ENCODE results near the gene MANEA.
"Not testable (repeated sequence)": the region's sequence is repeated elsewhere in the genome, so short reads cannot be mapped to it uniquely, and the experiment has no call there.

The MANEA gene

DNA sequence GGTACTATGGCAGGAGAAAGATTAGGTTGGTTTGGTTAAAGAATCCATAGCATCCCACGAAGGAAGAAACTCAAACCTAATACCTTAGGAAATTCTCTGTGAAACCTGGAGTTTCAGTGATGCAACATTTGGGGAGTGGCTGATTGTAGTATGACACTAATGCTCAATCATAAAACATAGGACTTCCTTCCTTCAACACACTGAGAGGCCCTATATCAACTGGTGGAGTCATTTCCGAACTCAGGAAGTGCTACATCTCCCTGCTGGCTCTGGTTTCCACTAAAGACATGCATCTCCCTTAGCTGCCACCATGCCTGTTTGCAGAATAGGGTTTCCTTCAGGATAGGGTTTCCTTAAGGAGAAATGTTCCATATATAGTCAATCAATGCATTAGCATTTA is 5.2 kb upstream of the MANEA start:
- TF ChIP-seq, protein P1, sequence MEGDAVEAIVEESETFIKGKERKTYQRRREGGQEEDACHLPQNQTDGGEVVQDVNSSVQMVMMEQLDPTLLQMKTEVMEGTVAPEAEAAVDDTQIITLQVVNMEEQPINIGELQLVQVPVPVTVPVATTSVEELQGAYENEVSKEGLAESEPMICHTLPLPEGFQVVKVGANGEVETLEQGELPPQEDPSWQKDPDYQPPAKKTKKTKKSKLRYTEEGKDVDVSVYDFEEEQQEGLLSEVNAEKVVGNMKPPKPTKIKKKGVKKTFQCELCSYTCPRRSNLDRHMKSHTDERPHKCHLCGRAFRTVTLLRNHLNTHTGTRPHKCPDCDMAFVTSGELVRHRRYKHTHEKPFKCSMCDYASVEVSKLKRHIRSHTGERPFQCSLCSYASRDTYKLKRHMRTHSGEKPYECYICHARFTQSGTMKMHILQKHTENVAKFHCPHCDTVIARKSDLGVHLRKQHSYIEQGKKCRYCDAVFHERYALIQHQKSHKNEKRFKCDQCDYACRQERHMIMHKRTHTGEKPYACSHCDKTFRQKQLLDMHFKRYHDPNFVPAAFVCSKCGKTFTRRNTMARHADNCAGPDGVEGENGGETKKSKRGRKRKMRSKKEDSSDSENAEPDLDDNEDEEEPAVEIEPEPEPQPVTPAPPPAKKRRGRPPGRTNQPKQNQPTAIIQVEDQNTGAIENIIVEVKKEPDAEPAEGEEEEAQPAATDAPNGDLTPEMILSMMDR (conservative IDR thresholded peaks at IDR 0.05): no peak
- no peak for TF ChIP-seq ZFX (IDR thresholded peaks at IDR 0.05)
- H3K27ac ChIP-seq: no peak overlapping the region

GRCh38 chr6:95574811-95575210 is 2.5 kb upstream of the MANEA start:
- H3K27ac ChIP-seq: no peak overlapping the region
- no peak for TF ChIP-seq ZFX (IDR thresholded peaks at IDR 0.05)
- TF ChIP-seq, protein P1 (conservative IDR thresholded peaks at IDR 0.05): no peak

GRCh38 chr6:95576218-95576997 is 927 bp upstream of the MANEA start:
- TF ChIP-seq ZFX (IDR thresholded peaks at IDR 0.05): no peak
- TF ChIP-seq, protein P1 (conservative IDR thresholded peaks at IDR 0.05): no peak
- H3K27ac ChIP-seq: no peak overlapping the region

GRCh38 chr6:95576998-95577303 is 384 bp upstream of the MANEA start:
- H3K27ac ChIP-seq: peak overlapping the region; percentile 95
- no peak for TF ChIP-seq ZFX (IDR thresholded peaks at IDR 0.05)
- TF ChIP-seq, protein P1 (conservative IDR thresholded peaks at IDR 0.05): no peak

DNA sequence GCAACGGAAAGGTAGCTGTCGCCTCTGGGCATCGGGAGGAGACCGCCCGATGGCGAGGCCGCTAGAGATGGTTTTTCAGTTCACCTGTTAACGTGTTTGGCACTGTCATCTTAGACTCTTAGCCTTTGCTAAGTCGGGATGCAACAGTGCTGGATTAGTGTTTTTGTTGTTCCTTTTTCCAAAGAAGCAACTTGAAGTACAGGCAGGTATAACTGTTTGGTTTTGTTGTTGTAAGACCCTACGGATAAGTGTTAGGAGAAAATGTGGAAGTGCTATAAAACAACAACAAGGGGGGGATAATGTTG is 723 bp downstream of the MANEA start:
- peak overlapping the region; percentile 95 for H3K27ac ChIP-seq
- TF ChIP-seq, protein P1 (conservative IDR thresholded peaks at IDR 0.05): no peak
- no peak; the same call in 1 of the 2 replicates for TF ChIP-seq ZFX (IDR thresholded peaks at IDR 0.05)

- TF ChIP-seq, protein P1 (conservative IDR thresholded peaks at IDR 0.05): no peak
- no peak for TF ChIP-seq ZFX (IDR thresholded peaks at IDR 0.05)
- H3K27ac ChIP-seq: no peak overlapping the region
Measured at GRCh38 chr6:95581073-95581472, 3.7 kb downstream of the MANEA start.

- H3K27ac ChIP-seq: not testable (repeated sequence)
Measured at GRCh38 chr6:95584226-95584625, 6.9 kb downstream of the MANEA start.

DNA sequence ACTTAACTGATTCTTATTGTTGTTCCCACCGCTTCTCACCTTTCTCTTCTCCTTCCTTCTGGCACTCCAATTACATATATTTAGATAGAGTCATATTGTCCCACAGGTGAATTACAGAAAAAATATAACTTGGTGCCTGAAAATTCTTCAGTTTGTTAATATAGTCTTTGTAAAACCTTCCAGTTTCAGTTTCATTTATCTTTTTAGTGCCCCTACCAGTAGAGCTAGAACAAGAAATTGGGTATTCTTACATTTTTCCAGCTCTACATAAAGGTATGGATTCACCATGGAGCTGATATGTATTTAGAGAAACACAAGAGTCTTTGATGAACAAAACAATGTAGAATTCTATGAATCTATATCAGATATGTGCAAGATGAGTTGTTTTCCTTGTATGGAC is 10.7 kb downstream of the MANEA start:
- TF ChIP-seq ZFX (IDR thresholded peaks at IDR 0.05): no peak
- TF ChIP-seq, protein P1 (conservative IDR thresholded peaks at IDR 0.05): no peak
- no peak overlapping the region for H3K27ac ChIP-seq

Data from C4-2B (cell line).